Pancreas (tissue), 10 donors: Measurements from ENCODE around the gene TMEM17. TPM values are rescaled to one million over a fixed set of nuclear protein-coding genes. Genes with fewer than 3 reads are reported as not detected.

Experiments used
- ATAC-seq, 4 donors: fragments of 200-7000 bp; cut with Tn5 transposase; one replicate each; pipeline versions ENCODE4 v1.8.0 to v1.9.1; 2020; ENCODE audit warnings: mild to moderate bottlenecking in 4 of 4, moderate library complexity in 4 of 4
- DNase-seq, 6 donors: peaks; one replicate each; pipeline ENCODE4 v3.0.0-alpha.2; 2020
- FAIRE-seq: peaks from 2 replicates; lab custom pipeline; 2012; peaks lifted over from hg19 to GRCh38; lab: Jason Lieb, UNC
- H3K27ac ChIP-seq, 4 donors: fragments of 200-600 bp; sonication (generic); 1 replicate in 3 of 4; 2 replicates in 1 of 4; pipeline versions ENCODE4 v1.5.0 to v1.8.0; 2020
- H3K27me3 ChIP-seq, 4 donors: fragments of 200-600 bp; one replicate each; pipeline ENCODE4 v1.8.0; 2021
- H3K36me3 ChIP-seq, 3 donors: fragments of 200-600 bp; sonication (generic) in 1 of 3; one replicate each; pipeline versions ENCODE4 v1.5.0 to v1.8.0; 2020 to 2021
- H3K4me1 ChIP-seq, 3 donors: fragments of 200-600 bp; one replicate each; pipeline ENCODE4 v1.8.0; 2021
- H3K4me3 ChIP-seq, 4 donors: fragments of 200-600 bp; sonication (generic) in 2 of 4; one replicate each; pipeline versions ENCODE4 v1.5.0 to v1.8.0; 2020 to 2021
- H3K9me3 ChIP-seq, 4 donors: fragments of 200-600 bp; one replicate each; pipeline ENCODE4 v1.8.0; 2021
- WGBS, 2 donors: extraction: QIAGEN DNeasy Blood & Tissue Kit; methylation state at CpG; one replicate each; pipeline ENCODE4 v1.1.7; 2013; 5-methylcytosine and 5-hydroxymethylcytosine counted together
- intact Hi-C, 3 donors: fragments of 100-400 bp; cut with DNase I; formaldehyde crosslinking; loops; one replicate each; pipeline versions ENCODE4 v1.11.1 to v1.14.2; 2022
- polyA plus RNA-seq, 2 donors: library from polyadenylated mRNA; stranded (reverse); fragments of 200-250 nt; gene quantifications; one replicate each; pipeline ENCODE4 v1.2.3, GENCODE V29; 2013
- total RNA-seq, 6 donors: library from RNA; stranded (reverse); fragmentation: NEBNext Ultra II Directional in 4 of 6; extraction: Animal tissue kit (Norgen Biotek cat#: 25700) in 4 of 6; gene quantifications; one replicate each; pipeline versions ENCODE4 v1.2.1 to v1.2.4, GENCODE V29; 2021 to 2023
- TF ChIP-seq, protein P1 (sequence below), 4 donors: fragments of 200-600 bp; sonication (generic) in 3 of 4; IDR thresholded peaks; one replicate each; pipeline versions ENCODE4 v1.5.0 to v1.8.0; 2021; ENCODE audit warnings: antibody characterized with exemption in 4 of 4
- donor health status: healthy with polysubstance abuse.
- donor health status: DM: no; HTN: no; CAD: no; lungs with moderate emphysema.
- donor health status: DM: no; HTN: no; CAD: no.
- donor health status: control.
- donor health status: control.
- donor health status: Bipolar disorder and iron deficiency.
- donor health status: DM: yes; HTN: yes; CAD: no.
- donor health status: DM: no; HTN: no; CAD: no.
- donor health status: DM: no; HTN: no; CAD: no.
- donor health status: DM: yes; HTN: yes; CAD: no.

TMEM17 gene
- total and polyA plus RNA-seq, 8 donors: 1.3 to 5.8 (median 2.4) TPM

DNA sequence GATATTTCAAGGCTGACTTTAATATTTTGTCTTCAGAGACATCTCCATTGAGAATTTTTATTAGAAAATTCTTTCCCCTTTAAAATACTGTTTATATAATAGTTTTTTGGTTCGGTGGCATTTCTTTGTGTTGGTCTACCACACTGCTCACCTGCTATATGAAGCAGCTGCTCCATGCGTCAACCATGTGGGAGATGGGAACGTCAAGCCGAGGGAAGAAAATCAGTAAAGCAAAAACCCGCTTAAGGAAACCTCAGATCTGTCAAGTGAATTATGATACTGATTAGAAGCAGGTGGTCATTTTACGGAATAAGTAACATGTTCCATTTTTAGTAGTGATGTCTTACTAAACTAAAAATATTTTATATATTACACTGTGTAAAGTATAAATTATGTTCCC lies 5.6 kb upstream of the TMEM17 start:
- WGBS, 2 donors: 60 to 71% methylated on average over 6 of the region's 6 CpGs
- no peak overlapping the region for H3K27ac ChIP-seq
- FAIRE-seq (no peak), DNase-seq (no peak), ATAC-seq (no peak)
- intact Hi-C loops: no loop called here
- H3K36me3 ChIP-seq: no peaks in the 10 kb centered on the region
- TF ChIP-seq, protein P1, sequence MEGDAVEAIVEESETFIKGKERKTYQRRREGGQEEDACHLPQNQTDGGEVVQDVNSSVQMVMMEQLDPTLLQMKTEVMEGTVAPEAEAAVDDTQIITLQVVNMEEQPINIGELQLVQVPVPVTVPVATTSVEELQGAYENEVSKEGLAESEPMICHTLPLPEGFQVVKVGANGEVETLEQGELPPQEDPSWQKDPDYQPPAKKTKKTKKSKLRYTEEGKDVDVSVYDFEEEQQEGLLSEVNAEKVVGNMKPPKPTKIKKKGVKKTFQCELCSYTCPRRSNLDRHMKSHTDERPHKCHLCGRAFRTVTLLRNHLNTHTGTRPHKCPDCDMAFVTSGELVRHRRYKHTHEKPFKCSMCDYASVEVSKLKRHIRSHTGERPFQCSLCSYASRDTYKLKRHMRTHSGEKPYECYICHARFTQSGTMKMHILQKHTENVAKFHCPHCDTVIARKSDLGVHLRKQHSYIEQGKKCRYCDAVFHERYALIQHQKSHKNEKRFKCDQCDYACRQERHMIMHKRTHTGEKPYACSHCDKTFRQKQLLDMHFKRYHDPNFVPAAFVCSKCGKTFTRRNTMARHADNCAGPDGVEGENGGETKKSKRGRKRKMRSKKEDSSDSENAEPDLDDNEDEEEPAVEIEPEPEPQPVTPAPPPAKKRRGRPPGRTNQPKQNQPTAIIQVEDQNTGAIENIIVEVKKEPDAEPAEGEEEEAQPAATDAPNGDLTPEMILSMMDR (IDR thresholded peaks at IDR 0.05): no peak
- H3K27me3 ChIP-seq: no peaks in the 10 kb centered on the region
- H3K4me1 ChIP-seq: peaks cover 3 to 4% (median 4%) of the 10 kb centered on the region in 3 donors
- no peak overlapping the region for H3K4me3 ChIP-seq
- H3K9me3 ChIP-seq: no peaks in the 10 kb centered on the region

DNA sequence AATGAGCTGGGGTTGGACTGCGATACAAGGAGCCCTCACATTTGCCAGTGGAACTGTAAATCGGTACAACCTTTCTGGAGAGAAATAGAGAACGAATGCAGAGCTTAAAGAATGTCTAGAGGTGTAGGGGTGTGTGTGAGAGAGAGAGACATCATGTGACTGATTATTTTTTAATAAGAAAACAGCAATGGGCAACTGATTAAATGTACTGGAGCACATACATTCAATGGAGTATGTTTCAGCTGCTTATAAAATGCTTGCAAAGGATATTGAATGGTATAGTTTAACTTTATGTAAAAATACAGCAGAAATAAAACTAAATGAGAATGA lies 391 bp upstream of the TMEM17 start:
- H3K27me3 ChIP-seq: no peaks in the 10 kb centered on the region
- H3K36me3 ChIP-seq: peaks cover 0 to 3% (median 0%) of the 10 kb centered on the region in 3 donors
- no peak for DNase-seq
- intact Hi-C loops: no loop called here
- TF ChIP-seq, protein P1 (IDR thresholded peaks at IDR 0.05): no peak
- peak overlapping the region; percentile 46 to 74 (median 66) for H3K4me3 ChIP-seq
- FAIRE-seq: no peak
- 0% methylated on average over 3 of the region's 3 CpGs for WGBS, 2 donors
- peak overlapping the region; percentile 78 to 92 (median 90) for H3K27ac ChIP-seq
- H3K4me1 ChIP-seq: peaks cover 3 to 10% (median 6%) of the 10 kb centered on the region in 3 donors
- H3K9me3 ChIP-seq: no peaks in the 10 kb centered on the region
- ATAC-seq: peak; percentile 22 to 37 (median 32)

DNA sequence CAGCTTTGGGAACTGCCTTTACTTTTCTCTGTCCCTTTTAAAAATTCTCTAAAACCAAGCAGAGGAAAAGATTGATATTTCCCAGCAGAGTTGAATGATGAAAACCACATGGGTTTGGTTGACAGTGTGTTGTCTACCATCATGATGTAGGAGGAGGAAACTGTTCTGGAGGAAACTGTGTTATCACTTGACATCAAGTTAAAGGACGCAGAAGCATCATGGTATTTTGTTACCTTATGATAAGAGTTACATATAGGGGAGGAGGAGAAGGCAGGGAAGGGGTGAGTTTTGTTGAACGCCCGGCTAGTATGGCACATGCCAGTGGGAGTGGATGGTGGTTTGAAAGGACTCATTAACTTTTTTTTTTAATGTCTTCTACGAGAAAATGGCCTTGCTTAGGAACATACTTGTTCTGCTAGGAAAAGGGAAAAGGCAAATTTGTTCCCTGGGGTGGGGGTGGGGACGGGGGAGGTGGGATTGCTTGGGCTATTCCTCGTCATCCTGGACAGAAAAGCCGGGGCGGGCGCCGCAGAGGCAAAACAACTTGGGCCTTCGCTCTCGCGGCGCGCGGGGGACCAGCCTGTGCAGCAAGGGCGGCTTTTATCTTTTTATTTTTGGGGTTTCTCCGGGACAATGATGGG lies 766 bp downstream of the TMEM17 start:
- Histone ChIP-seq H3K27ac (peak overlapping the region; percentile 78 to 92 (median 90)), H3K4me3 (peak overlapping the region; percentile 46 to 74 (median 66)), H3K9me3 (no peaks in the 10 kb centered on the region), H3K27me3 (no peaks in the 10 kb centered on the region), H3K4me1 (peaks cover 3 to 10% (median 6%) of the 10 kb centered on the region in 3 donors), H3K36me3 (peaks cover 0 to 3% (median 0%) of the 10 kb centered on the region in 3 donors)
- intact Hi-C loops: no loop called here
- TF ChIP-seq, protein P1 (IDR thresholded peaks at IDR 0.05): no peak
- ATAC-seq (no peak), DNase-seq (no peak), FAIRE-seq (no peak)
- 13% methylated on average over 18 of the region's 18 CpGs for WGBS, 2 donors

DNA sequence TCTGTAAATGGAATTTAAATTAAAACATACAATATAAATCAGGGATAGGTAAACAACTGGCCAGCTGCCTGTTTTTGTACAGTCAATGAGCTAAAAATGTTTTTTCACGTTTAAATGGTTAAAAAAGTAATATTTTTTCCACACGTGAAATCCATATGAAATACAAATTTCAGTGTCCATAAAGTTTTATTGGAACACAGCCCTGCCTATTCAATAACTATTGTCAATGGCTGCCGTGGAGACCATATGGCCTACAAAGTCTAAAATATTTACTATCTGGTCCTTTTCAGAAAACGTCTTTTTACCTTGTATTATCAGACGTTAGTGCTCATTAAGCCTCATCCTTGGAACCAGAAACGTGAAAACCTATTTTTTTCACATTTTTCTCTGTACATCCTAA lies 1.3 kb downstream of the TMEM17 start:
- intact Hi-C loops: no loop called here
- Histone ChIP-seq H3K4me1 (peaks cover 3 to 10% (median 6%) of the 10 kb centered on the region in 3 donors), H3K27me3 (no peaks in the 10 kb centered on the region), H3K36me3 (peaks cover 0 to 3% (median 0%) of the 10 kb centered on the region in 3 donors), H3K4me3 (no peak overlapping the region), H3K27ac (peak overlapping the region in 1 of 4 donors; percentile 92), H3K9me3 (no peaks in the 10 kb centered on the region)
- TF ChIP-seq, protein P1 (IDR thresholded peaks at IDR 0.05): no peak
- 84 to 85% methylated on average over 6 of the region's 6 CpGs for WGBS, 2 donors
- no peak for FAIRE-seq
- ATAC-seq: no peak
- no peak for DNase-seq

DNA sequence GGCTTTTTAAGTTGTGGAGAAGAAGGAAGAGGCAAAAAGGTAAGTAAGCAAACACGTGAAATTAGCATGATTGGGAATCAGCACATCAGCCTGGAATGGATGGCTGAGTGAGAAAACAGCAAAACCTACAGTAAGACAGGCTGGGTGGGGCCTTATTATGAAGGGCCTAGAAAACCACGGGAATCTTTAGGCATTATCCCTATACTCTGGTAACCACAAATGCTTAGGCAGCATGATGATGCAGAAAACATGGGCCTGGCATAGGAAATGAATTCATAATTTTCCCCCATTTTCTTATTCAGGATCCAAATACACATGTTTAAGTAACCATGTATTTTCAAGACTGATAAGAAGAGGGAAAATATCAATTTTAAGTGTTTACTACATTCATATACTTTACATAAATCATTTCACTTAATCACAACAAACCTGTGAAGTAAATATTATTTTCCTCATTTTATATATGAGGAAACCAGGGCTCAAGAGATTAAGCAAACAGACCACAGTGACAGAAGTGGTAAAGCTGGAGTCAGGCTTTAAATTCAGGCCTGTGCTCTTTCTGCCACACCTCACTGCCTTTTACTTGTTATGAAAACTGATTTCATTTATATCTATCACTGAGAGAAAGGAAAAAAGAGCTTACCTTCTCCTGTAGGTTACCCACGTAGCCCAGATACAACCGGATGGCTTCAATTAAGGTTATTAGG lies 4.0 kb downstream of the TMEM17 start:
- DNase-seq: no peak
- no peak overlapping the region for H3K4me3 ChIP-seq
- no peak for ATAC-seq
- TF ChIP-seq, protein P1 (IDR thresholded peaks at IDR 0.05): no peak
- intact Hi-C loops: no loop called here
- peaks cover 3 to 9% (median 5%) of the 10 kb centered on the region in 3 donors for H3K4me1 ChIP-seq
- no peak overlapping the region for H3K27ac ChIP-seq
- peaks cover 0 to 3% (median 0%) of the 10 kb centered on the region in 3 donors for H3K36me3 ChIP-seq
- no peaks in the 10 kb centered on the region for H3K27me3 ChIP-seq
- FAIRE-seq: no peak
- 67 to 82% methylated on average over 4 of the region's 4 CpGs for WGBS, 2 donors
- H3K9me3 ChIP-seq: no peaks in the 10 kb centered on the region
